T-helper 2 cell treated with Interferon-gamma antibody and Interleukin-4, amounts not matched to agents 100 ng/mL and 5 ng/mL, for 36 hours (primary cell): ENCODE results near the gene POLR2B. TPM values are rescaled to one million over a fixed set of nuclear protein-coding genes. Genes with fewer than 3 reads are reported as not detected.
"Not testable (repeated sequence)": the region's sequence is repeated elsewhere in the genome, so short reads cannot be mapped to it uniquely, and the experiment has no call there.

Experiments used
- intact Hi-C: fragments of 100-400 bp; cut with micrococcal nuclease; formaldehyde crosslinking; loops from one replicate; pipeline ENCODE4 v1.15.1; 2023
- total RNA-seq: library from RNA; stranded (reverse); gene quantifications from 2 replicates; pipeline ENCODE4 v1.2.3, GENCODE V29; 2022

Gene POLR2B
- total RNA-seq, 1 donor from 2014 or later: 115 TPM

DNA sequence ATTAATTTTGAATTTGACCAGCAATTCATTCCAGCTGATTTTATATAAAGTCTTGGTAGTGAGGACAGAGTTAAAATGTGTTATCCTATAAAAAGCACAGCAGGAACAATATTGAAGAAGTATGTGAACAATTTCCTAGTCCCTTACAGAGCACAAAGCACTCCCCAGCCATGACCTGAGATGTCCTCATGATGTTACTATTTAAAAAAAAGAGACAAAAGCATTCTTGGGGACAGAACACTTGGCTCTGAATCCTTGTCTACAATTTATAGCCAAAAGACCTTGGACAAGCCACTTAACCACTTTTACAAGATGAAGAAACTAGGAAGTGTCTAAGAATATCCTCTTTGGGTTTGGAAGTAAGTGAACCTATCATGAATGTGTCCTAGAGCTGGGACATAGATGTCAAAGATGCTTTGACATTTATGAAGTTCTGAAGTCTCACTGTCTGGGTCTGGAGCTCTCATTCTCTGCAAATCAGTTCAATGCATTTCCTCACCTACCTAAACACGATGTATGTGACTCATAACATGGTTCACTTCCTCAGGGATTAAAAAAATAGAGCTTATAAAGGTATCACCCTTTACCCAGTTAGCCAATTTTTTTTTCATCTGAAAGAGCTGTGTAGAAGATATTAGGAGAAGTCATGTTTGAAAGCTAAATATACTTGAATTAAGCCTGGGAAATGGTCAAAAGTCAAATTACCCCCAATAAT is 70.1 kb downstream of the POLR2B start:
- intact Hi-C loops: no loop called here

DNA sequence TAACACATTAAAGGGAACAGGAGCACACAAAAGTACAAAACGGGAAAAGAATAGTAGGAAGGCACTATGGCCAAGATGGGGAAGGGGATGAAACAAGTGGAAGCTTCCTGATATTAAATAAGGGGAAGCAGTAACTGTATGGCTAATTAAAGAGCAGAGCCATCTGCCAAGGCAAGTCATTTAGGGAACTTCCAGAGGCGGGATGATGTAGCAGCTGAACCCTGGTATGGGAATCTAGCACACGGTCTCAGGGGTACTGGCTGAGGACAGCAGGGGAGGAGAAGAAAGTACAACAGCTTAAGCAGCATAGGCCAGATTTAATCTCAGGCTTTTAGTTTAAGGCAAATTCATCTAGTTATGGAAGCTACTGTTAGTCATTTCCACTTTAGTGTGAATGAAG is 72.4 kb downstream of the POLR2B start:
- intact Hi-C loops: no loop called here

DNA sequence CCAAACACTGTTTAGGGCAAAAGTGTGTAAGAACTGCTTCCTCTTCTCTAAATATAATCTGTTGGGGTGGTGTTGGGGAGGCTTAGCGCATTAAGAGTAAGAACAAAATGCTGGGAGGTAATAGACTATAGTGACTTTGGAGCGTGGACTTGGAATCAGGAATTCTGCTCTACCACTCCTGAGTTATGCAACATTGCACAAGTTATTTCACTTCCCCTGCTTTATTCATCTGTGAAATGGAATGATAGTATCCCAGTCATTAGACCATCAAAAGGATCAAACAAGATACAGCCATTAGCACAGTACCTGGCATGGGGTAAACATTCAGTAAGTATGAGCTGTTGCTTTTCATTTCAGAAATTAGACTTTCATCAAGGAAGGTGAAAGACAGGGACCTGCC is 72.8 kb downstream of the POLR2B start:
- intact Hi-C loops: no loop called here

DNA sequence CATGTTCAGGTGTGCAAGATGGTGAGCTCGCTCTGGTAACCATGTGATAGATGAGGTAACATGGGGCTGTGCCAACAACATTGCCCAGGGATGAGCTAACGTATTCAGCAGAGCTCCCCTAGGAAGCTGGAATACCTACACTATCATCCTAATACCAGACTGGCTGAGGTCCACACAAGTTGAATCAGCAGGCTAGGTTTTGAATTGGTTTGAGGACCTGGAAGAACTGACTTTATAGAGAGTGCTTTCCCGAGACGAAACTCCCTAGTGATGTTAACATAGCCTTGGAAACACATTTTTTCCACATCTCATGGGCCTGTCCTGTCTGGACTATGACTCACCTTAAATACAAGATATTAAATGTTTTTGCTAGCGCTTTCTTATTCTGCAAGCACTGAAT is 74.8 kb downstream of the POLR2B start:
- intact Hi-C loops: no loop called here

DNA sequence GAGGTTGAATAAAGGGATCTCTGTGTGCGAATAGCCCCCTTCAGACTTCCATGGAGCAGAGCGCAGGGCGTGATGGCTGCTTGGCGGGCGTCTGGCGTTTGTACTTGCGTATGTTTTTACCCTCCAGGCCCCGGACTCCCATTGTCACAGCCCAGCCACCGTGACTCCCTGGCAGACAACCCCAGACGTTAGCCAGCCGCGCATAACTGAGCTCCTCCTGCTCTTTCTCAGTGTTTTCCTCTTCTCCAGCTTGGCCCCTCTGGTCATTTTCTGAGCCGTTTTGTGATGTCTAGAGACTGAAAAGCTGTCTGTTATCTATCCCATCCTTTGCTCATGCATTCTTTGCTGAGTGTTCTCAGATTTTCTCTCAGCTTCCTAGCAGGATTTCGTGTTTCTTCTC is 77.2 kb downstream of the POLR2B start:
- intact Hi-C loops: no loop called here

DNA sequence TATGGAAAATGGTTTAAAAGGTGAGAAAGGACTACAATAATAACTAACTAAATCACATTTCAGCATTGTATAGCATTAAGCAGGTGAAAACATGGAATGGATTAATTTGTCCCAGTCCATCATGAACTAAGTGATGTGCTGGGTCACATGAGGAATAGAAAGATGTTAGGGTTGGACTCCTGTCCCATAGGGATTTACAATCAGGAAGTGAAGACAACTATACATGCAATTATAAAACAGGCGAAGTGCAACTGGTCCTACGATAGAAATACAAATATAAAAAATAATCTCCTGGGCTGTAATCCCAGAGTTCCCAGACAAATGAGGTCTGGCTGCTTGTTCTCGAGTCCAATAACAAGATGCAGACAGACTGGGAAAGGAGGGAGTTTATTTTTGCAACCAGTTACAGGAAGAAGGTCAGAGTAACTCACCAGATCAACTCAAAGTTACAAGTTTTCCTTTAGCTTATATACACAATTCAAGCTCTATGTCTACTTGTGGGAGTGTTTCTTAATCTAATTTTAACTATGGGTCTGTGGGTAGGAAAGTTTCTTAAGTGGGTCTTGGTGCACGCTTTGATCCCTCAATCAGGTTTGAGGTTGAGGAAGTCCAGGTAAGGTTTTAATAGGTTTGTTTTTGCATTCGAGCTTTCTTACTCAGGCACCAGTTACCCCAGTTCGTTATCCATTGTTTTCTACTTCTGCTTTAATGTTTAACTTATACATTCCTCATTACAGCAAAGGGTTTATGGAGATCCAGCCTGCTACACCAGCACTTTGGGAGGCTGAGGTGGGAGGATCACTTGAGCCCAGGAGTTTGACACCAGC is 81.4 kb downstream of the POLR2B start:
- intact Hi-C loops: no loop called here

DNA sequence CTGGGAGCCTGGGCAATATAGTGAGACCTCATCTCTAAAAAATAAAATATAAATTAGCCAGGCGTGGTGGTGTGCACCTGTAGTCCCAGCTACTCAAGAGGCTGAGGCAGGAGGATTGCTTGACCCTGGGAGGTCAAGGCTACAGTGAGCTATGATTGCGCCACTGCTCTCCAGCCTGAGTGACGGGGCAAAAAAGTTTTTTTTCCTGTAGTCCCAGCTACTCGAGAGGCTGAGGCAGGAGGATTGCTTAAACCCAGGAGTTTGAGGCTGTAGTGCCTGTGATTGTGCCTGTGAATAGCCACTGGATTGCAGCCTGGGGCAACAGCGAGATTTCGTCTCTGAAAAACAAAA is 82.0 kb downstream of the POLR2B start:
- intact Hi-C loops: not testable (repeated sequence)

DNA sequence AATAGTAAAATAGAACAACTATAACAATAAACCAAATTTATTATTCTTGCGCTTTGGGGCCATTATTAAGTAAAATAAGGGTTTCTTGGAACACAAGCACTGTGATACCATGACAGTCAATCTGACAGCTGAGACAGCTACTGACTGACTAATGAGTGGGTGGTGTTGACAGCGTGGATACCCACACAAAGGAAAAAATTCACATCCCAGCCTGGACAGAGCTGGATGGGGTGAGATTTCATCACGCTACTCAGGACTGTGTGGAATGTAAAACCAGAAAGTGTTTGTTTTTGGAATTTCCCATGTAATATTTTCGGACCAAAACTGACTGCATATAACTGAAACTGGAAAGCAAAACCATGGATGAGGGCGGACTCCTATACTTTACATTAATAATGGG is 82.7 kb downstream of the POLR2B start:
- intact Hi-C loops: no loop called here

DNA sequence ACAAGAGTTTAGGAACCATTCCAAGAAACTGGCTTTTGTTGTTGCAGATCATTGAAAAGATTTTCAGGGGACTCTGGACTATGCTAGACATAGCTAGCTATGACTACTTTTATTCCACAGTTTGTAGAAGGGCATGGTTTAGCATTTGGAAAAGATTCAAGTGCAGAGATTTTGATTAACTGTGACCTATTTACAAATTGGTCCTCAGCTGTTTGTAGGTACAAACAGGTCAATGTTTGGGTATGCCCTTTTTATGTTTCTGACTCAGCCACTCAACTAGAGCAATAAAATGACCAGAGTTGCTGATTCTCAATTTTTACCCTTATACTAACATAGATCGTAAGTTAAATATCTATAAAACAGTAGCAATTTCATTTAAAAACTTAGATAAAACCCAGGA is 84.8 kb downstream of the POLR2B start:
- intact Hi-C loops: no loop called here

DNA sequence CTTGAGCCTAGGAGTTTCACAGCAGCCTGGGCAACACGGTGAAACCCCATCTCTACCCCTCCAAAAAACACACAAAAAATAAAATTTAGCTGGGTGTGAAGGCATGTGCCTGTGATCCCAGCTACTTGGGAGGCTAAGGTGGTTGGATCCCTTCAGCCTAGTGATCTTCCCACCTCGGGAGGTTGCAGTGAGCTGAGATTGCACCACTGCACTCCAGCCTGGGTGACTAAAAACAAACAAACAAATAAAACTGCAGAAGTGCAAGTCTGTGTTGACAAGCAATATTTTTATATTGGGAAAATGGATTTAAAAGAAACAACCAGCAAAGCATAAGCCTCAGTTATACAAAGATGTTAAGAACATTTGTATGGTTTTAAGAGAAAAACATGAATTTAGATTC is 85.4 kb downstream of the POLR2B start:
- intact Hi-C loops: no loop called here

DNA sequence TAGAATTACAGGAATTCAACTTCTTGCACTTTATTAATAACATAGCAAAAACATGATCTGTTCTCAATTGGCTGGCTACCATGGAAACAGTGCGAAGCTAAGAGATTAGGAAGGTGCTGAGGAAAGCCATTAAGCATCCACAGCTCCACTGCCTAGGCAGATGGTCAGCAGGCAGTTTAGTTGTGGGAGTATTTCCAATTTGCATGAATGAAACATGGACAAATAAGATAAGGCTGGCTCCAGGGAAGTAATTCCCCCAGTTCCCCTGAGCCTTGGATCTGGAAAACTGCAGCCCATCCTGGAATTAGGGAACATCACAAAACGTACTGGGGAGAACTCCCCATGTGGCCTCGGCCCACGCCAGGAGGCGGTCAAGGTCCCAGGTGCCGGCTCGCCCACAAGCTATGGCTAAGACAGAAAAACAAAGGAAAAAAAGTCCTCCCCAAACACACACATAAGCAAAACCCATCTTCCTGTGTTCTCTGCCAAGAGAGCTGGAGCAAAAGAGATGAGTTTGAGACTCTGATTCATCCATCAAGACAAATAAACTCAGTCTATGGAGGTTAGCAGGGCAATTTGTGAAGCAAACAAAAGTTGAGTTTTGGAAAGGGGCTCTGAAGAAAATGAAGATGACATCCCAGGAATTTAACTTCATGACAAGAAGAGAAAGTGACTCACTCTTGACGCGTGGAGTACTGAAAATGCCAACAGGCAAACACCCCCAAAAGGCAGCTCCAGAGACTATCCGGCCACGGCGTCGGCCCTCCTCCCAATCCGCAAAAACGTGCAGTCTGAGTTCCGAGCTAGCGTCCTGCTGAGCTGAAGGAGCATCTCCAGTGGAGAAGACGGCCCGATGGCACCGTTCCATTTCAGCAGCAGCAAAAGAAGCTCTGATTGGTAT is 86.4 kb downstream of the POLR2B start:
- intact Hi-C loops: no loop called here

DNA sequence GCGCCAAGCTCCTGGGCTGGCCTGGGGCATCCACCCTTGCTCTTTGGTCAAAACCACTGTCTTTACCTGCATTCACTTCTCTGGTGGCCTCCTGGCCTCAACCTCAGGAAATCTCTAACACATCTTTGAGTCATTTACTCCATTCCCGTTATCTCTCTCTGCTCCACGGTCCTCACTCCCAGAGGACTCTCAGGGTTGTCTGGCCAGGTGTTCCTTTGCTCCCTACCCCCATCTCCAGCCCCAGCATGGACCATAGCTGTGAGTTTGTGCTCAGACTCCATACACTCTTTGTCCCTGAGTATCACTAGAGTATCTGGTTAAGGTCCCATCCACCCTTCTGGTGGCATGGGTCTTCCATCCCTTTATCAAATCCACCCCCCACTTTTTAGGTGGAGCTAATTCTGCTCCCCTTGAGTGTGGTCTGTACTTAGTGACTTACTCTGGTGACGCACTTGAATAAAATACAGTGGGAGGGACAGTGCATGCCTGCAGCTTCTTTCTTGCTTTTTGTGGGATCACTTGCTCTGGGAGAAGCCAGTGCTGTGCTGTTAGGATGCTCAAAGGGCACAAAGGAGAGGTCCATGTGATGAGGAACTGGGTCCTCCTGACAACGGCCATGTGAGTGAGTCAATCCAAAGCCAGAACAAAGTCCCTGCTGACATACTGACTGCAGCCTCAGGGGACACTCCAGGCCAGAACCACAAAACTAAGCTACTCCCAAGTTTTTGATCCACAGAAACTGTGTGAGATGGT is 87.2 kb downstream of the POLR2B start:
- intact Hi-C loops: no loop called here

DNA sequence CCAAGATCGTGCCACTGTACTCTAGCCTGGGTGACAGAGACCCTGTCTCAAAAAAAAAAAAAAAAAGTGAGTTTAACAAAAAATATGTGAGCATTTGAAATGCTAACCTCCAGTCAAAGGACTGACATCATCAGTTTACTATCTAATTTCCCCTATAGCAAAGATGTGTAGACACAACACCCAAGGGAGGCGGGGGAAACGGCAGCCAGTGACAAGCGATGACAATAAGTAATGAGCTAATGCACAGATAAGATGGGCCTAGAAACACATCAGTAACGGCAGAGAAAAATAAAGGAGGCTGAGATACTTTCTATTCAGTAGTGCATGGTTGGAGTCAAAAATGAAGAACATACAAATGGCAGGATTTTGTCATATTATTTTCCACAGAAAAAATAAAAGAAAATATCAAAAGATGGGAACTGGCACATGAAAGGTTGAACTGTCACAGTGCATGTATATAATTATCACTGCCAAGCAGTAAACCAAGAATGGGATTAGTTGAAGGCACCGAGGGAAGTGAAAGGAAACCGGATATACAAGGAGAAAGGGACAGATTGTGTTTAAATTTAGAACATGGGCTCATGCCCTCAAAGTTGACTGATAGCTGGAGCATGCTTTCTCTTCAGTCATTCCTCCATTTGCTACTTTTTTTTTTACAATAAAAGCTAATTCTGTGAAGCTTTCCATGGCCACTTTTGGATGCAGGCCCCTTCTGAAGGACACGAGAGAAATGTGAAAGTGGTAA is 89.7 kb downstream of the POLR2B start:
- intact Hi-C loops: no loop called here

DNA sequence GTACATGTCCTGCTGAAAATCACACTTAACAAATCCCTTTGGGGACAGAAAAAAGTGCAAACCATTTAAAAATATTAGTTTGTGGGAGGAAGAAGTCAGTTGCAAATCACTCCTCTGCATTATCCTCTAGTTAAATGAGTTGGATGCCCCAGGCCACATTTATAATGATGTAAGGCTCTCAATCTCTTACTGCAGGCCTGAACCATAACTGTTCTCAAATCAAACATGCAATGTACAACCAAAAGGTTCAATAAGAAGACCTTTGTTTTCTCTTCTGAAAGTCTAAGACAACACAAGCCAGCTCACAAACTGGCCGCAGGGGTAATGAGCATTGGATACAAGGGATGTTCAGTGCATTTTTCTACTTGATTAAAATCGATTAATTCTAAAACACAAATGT is 91.8 kb downstream of the POLR2B start:
- intact Hi-C loops: no loop called here

DNA sequence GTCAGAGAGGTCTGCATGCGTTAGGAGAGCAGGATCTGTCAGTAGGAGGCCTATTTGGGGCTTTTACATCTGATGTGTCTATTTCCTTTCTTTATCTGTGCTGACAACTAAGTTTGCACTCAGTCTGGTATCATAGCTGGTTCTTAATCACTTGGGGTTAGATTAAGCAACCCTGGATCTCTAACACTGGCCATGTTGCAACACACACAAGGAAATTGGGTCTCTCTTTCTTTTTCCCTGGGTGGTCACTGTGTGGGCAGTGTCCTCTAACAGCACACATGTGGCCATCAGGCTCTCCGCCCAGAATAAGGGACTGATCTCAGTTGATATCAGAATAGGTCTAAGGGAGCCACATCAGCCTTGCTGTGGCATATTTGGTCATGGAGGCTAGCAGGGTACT is 92.6 kb downstream of the POLR2B start:
- intact Hi-C loops: no loop called here

DNA sequence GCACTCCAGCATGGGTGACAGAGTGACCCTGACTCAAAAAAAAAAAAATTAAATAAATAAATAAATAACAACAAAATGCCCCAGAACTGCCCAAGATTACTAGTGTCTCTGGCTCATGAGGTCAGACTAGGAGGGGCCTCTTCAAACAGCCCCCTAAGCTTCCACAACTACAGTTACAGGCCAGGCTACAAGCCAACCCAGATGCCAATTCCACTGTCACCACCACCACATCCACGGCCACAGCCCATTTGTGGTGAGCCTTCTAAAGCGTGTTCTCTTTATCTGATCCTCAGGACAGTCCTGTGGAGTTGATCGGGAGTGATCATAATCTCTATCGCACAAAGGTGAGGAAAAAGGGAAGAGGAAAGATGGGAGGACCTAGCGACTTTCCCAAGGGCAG is 94.9 kb downstream of the POLR2B start:
- intact Hi-C loops: no loop called here

DNA sequence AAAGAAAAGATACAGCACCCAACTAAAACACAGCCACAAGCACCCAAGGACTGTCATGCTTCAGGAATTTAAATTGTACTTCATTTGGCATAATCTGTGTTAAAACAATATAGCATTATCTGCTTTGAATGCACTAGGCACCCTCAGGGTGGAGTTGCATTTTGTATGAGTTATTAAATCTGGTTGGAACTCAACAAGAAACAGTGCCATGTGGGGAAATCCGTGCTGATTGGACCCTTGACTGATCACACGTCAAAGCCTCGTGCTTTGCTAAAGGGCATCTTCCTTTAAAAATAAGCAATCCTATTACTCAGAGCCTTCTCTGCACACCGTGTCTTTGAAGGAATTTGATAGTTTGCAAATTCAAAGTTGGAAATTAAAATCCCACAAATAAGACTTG is 96.0 kb downstream of the POLR2B start:
- intact Hi-C loops: no loop called here

DNA sequence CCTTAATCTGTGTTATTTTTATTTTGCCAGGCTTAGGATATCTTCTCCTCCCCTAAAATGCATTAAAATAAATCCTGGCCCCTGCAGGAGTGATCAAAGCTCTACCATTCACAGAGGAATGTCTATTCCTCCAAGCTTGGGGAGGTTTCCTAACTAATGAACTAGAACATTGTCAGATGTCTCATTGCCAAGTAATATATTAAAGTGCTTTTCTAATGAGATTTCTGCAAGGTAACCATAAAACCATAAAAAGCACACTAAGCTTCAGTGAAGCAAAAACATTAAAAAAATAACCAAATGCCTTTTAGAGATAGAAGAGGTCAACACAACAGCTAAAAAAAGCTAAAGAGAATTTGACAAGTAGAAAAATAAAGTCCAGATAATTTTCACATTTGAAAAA is 96.7 kb downstream of the POLR2B start:
- intact Hi-C loops: no loop called here

DNA sequence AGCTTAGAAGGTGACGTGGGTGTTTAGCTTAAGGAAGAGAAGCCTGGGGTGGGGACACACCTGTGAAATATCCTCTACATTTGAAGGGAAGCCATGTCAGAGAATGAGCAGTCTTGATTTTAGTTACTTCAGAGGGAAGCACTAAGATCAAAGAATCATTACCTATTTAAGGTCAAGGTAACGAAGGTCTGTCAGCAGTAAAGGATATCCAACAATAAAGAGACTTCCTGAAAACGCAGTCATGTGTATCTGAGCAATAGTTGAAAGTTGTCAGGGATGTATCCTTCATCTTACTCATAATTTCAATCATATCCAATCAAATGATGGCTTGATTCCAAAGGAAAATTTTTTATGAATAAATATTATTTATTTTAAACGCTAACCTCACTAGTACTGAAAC is 98.0 kb downstream of the POLR2B start:
- intact Hi-C loops: no loop called here

DNA sequence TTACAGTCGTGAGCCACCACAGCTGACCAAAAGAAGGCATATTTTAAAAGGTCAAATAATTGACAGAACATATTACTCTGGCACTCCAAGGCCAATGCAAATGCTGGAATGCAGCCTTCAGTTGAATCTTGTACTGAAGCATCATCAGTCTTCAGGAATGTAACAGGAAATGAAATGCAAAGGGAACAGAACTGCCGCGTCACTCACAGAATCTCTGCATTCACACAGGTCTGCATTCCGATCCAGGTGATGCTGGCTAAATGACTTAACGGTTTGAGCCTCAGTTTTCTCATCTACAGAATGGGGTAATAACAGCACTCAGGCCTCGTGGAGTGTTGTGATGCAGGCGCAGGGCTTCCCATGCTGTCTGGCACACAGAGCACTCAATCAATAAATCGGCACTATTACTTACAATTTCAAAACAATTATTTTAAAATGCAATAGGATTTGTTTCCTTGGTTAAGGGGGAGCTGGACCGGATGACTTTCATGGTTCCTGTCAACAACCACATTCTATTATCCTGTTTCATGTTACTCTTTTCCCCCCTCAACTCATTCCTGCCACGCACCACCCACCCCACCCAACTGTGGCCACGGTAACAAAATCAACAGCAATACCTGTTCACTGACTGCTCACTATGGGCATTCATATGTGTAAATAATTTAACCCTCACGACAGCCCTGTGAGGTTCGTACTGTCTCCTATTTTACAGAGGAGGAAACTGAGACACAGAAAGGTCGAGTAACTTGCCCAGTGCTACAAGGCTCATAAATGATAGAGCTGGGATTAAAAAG is 99.1 kb downstream of the POLR2B start:
- intact Hi-C loops: no loop called here
